ENCODE data around the gene BMPR2. TPM values are rescaled to one million over a fixed set of nuclear protein-coding genes. Genes with fewer than 3 reads are reported as not detected.

The BMPR2 gene
- total and polyA plus RNA-seq, 2 of the 4 experiments (the other 2 are of a cell fraction): 17.0 to 30.1 TPM

- intact Hi-C loops (cut with micrococcal nuclease) (loop anchor here (1.0 to 10.0 kb wide), 4 partner anchors 243 to 1320 kb away; partner anchors contain the start of gene ICA1L), dilution Hi-C loops (cut with HindIII; ENCODE audit: low sequenced_read_pairs, unreplicated experiment) (no loop called here), in situ Hi-C loops (cut with MboI; ENCODE audit: low sequenced_read_pairs) (loop anchor here (25.0 kb wide), 1 partner anchor 1323 kb away; no protein-coding TSS in a partner anchor)
- DNase-seq (peak; percentile 62), ATAC-seq (ENCODE audit: low read depth) (peak; percentile 99)
- ChIA-PET CTCF (interaction anchor here (0.6 to 1.8 kb wide), 12 partner anchors 13 to 1064 kb away, joined by 3 to 13 read pairs (median 3); partner anchors contain the start of genes CARF and WDR12), POLR2A (ENCODE audit: unreplicated experiment) (no interaction called here)
- Histone ChIP-seq H3K27me3 (ENCODE audit: control insufficient read depth, insufficient read depth, low read length) (no peaks in the 10 kb centered on the region), H3K4ac (ENCODE audit: low read depth, low read length) (peak overlapping the region; percentile 57; the same call in 1 of the 2 replicates), H3K14ac (replicated peaks; ENCODE audit: low read depth, low read length) (no peak overlapping the region), H4K91ac (ENCODE audit: insufficient read depth, low read depth, low read length) (no peak overlapping the region), H3K27ac (ENCODE audit: insufficient read depth, low read length) (no peak overlapping the region), H4K5ac (ENCODE audit: low read depth, low read length) (no peak overlapping the region), H4K20me1 (ENCODE audit: insufficient read depth, low read length) (no peaks in the 10 kb centered on the region), H3K56ac (ENCODE audit: extremely low read depth, insufficient read depth, low read length) (no peak overlapping the region), H3K23ac (ENCODE audit: low read depth, low read length) (no peak overlapping the region), H3K36me3 (ENCODE audit: control insufficient read depth, insufficient read depth, low read length) (no peaks in the 10 kb centered on the region), H2BK5ac (ENCODE audit: low read depth, low read length, poor library complexity, severe bottlenecking) (no peak overlapping the region), H3K9me1 (ENCODE audit: insufficient read depth, low read length) (0 out of 2 replicates have a peak, but pooled peaks cover 4% of the 10 kb centered on the region), H2BK15ac (ENCODE audit: low read depth, low read length) (no peak overlapping the region), H2AK9ac (replicated peaks; ENCODE audit: low read depth, low read length, poor library complexity) (peak overlapping the region; percentile 58), H3K4me2 (ENCODE audit: low read depth, low read length) (peak overlapping the region; percentile 85), H4K8ac (ENCODE audit: low read depth in 2 of 2, low read length in 2 of 2) (peak overlapping the region in 1 of 2 experiments; percentile 53; a peak in 1 of 4 replicates), H2BK120ac (ENCODE audit: low read depth, low read length) (peak overlapping the region; percentile 59), H2AK5ac (ENCODE audit: low read depth, low read length) (no peak overlapping the region; the same call in 1 of the 2 replicates), H3K9ac (ENCODE audit: low read depth, low read length) (no peak overlapping the region), H3K9me3 (ENCODE audit: control insufficient read depth, insufficient read depth, low read length) (no peaks in the 10 kb centered on the region), H3K4me3 (ENCODE audit: insufficient read depth, low read depth, low read length) (no peak overlapping the region), H2BK20ac (ENCODE audit: low read depth, low read length) (peak overlapping the region; percentile 41; the same call in 1 of the 2 replicates), H3K4me1 (ENCODE audit: control insufficient read depth, insufficient read depth, low read length) (peaks cover 2% of the 10 kb centered on the region), H3K18ac (ENCODE audit: low read depth, low read length) (no peak overlapping the region), H3K79me1 (ENCODE audit: low read depth in 1 of 2, low read length in 2 of 2) (no peaks in the 10 kb centered on the region), H2AFZ (replicated peaks; ENCODE audit: low read length, poor library complexity) (peak overlapping the region; percentile 87)
- WGBS, 2 experiments (ENCODE audit: extremely low coverage in 2 of 2, insufficient read length in 1 of 2): 12% methylated on average over 7 of the region's 17 CpGs; no CpG with 5 or more reads in 1 of the 2 experiments
- no TSS peak for BruUV-seq (replicated peaks)
- TF ChIP-seq USF2 (IDR thresholded peaks at IDR 0.05; ENCODE audit: low read depth, low read length) (no peak), RAD21 (IDR thresholded peaks at IDR 0.05; ENCODE audit: low read length) (peak; percentile 83), CEBPB (IDR thresholded peaks at IDR 0.05; ENCODE audit: low read depth, low read length) (no peak), MXI1 (IDR thresholded peaks at IDR 0.05; ENCODE audit: borderline replicate concordance, low read depth, low read length) (0 out of 2 replicates have a peak, but pooled peaks have one; percentile 16), SMC3 (IDR thresholded peaks at IDR 0.05; ENCODE audit: low read depth, low read length) (peak; percentile 90), CTCF (conservative IDR thresholded peaks at IDR 0.05; ENCODE audit: low read depth, low read length) (peak; percentile 78), FOS (IDR thresholded peaks at IDR 0.05; ENCODE audit: low read depth, low read length) (no peak), MAFK (IDR thresholded peaks at IDR 0.05; ENCODE audit: low read depth, low read length) (no peak), RFX5 (IDR thresholded peaks at IDR 0.05; ENCODE audit: low read depth, low read length) (no peak), ELK1 (IDR thresholded peaks at IDR 0.05; ENCODE audit: borderline replicate concordance, low read depth, low read length) (no peak), MAZ (IDR thresholded peaks at IDR 0.05; ENCODE audit: borderline replicate concordance, low read depth, low read length) (no peak), CHD1 (IDR thresholded peaks at IDR 0.05; ENCODE audit: low read depth, low read length) (no peak), POLR2A (IDR thresholded peaks at IDR 0.05; ENCODE audit: low read depth, low read length) (no peak)
These were observed 212.8 kb downstream of the BMPR2 start for GRCh38 chr2:202588647-202589581.
